Posterior vena cava (tissue), 2 donors: ENCODE measurements around the gene ZDHHC7. TPM values are rescaled to one million over a fixed set of nuclear protein-coding genes. Genes with fewer than 3 reads are reported as not detected.

Experiments
- DNase-seq: peaks from one replicate; pipeline ENCODE4 v3.0.0-alpha.2; 2020; ENCODE audit warnings: low spot score
- intact Hi-C, 2 donors: fragments of 100-400 bp; cut with DNase I; formaldehyde crosslinking; loops; one replicate each; pipeline versions ENCODE4 v1.14.1 to v1.14.2; 2022 to 2023
- total RNA-seq, 2 donors: library from RNA; stranded (reverse); fragmentation: NEBNext Ultra II Directional; extraction: Animal tissue kit (Norgen Biotek cat#: 25700); gene quantifications; one replicate each; pipeline ENCODE4 v1.2.1, GENCODE V29; 2021
- donor health status: DM: yes; HTN: yes; CAD: no.
- donor health status: DM: yes; HTN: yes; CAD: no.

The ZDHHC7 gene
- total RNA-seq, 2 donors from 2014 or later = 34.0 to 38.5 TPM

DNA sequence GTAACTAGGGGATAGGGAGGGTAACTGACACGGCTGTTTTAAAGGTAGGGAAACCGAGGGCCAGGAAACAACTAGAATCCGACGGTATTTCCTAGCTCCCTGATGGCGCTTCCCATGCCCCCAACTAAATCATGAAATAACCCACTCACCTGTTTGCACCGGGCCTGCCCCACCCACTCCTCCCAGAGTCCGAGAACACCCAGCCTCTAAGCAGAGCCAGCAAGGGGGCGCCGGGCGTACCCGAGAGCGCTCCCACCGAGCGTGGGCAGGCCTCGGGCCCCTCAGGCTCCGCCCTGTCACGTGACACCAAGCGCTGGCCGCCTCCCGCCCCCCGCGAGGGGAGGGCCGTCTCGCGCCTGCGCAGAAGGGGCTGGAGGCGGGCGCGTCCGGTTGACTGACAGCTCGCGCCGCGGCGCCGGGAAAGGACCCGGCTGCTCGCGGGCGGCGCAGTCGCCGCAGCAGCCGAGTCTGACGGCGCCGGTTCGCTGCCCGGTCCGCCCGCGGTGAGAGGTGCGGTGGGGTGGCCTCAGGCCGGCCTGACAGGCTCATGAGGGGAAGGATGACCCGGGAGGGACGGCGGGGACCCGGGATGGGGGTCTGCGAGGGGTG lies 16.1 kb upstream of the ZDHHC7 start, which contains the start of gene KIAA0513:
Gene KIAA0513 (plus strand): TSS at position 447 of the 609 bp plus-strand sequence. CDS start 39,277 bp downstream, outside the sequence.
- peak; percentile 98 for DNase-seq

DNA sequence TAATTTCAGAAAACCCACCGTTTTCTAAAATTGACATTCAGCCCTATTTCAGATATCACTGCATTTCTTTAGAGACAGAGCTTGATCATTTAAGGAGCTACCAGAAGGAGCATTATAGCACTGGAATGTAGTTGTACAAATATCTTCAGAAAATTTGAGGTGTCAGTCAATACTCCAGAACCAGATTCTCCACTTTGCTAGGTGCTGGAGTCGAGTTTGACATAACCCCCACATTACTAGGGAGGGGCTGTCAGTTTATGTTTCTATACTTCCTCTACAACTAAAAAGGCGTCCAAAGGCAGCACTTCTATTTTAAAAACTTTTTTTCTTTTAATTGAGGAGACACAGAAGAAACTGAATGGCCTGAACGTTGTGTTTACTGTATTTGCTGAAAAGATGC lies 15.4 kb upstream of the ZDHHC7 start:
- intact Hi-C loops = no loop called here
- no peak for DNase-seq

More for the DNA sequence above, 16.1 kb upstream of the ZDHHC7 start, which contains the start of gene KIAA0513:
- intact Hi-C loops = no loop called here

DNA sequence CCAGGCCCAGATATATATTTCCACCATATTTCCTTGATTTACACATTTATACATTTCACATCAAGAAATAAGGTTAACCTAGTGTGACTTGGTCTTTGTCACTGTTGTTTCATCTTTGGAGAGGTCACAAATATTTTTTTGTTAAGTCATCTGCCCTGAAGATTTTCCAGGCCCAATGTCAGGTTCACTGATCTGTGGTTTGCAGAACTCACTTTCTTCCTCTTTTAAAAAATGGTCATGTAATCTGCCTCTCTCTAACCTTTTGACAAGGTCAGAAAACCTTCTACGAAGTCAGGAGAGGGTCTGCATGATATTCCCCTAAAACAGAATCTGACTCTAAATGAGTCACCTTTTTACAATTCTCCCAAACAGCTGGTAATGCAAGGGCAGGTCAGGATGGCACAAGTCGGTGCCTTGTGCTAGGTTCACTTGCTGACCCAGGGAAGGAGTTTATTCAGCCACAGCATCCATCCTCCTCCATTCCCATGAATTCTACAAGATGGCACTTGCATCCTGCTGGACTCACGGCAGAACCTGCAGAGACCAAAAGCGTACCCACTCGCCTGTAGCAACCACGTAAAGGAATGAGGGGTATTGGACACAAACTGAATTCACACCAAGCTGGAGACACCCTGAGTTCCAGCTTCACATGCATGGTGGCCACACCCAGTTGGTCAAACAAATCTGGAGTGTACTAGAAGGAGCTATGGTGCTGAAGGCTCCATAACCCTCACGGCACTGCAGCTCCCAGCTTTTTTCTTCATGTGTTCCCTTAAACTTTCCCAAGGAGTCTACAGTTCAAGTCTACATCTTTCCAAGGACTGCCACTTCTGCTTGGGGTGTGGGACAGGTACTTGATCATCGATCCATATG lies 14.7 kb upstream of the ZDHHC7 start:
- intact Hi-C loops = no loop called here
- DNase-seq = no peak

DNA sequence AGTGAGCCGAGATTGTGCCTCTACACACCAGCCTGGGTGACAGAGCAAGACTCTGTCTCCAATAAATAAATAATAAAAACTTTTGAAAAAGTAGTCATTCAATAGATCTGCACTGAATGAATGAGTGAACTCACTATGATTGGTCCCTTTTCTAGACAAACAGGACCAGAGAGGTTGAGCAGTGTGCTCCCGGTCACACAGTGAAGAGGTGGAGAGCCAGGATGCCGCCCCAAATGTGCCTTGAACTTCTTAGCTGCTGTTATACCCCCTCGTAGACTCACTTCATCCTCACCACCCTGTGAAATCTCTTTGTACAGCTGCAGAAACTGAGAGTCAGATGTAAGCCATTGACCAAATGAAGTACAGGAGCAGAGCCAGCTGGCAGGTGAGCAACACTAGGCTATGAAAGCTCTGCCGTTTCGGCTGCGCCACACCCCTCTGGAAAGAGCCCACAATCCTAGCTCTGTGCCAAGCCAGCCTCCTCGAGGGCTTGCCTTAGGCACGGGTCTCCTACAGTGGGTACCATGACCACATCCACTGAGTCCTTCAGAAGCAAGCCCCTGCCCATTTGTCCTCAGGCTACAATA lies 8.4 kb upstream of the ZDHHC7 start:
- intact Hi-C loops = no loop called here
- peak; percentile 78 for DNase-seq

DNA sequence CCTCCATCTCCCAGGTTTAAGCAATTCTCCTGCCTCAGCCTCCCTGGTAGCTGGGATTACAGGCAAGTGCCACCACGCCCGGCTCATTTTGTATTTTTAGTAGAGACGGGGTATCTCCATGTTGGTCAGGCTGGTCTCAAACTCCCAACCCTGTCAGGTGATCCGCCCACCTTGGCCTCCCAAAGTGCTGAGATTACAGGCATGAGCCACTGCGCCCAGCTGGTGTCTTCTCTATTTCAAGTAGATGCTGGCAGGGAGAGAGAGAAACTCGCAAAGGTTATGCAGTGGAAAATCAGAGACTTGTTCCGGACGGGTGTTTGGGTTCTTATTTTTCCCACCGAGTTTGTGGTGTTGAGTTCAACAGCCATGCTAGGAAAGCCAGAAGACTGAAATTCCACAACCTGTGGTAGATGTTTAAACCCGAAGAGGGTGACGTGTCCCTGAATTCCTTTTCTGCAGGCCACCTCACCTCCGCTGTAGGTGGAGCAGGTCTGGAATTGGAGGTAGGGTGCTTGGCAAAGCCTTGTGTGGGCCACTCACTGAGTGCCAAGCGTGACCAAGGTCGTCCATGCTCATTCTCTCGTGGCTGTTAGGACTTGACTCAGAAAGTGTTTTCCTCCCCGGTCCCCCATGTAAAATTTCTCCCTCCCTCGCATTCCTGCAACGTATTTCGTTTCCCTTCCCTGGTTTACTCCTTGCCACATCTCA lies 7.3 kb upstream of the ZDHHC7 start:
- intact Hi-C loops = no loop called here
- DNase-seq = peak; percentile 45

DNA sequence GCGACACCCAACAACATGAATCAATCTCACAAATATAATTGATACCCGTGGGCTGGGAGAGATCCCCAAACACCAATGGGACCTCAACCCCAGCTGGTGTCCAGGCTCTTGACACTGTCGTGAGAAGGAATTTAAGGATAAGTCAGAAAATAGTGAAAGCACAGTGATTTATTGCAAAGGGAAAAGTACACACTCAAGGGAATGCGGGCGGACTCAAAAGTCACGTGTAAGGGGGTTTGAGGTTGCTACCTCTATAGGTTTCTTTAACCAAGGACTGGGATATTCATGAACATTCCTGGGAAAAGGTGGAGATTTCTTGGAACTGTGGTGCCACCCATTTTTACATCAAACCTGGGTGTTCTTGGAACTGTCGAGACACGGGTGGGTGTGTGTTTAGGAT lies 6.3 kb upstream of the ZDHHC7 start:
- intact Hi-C loops = no loop called here
- peak; percentile 15 for DNase-seq

DNA sequence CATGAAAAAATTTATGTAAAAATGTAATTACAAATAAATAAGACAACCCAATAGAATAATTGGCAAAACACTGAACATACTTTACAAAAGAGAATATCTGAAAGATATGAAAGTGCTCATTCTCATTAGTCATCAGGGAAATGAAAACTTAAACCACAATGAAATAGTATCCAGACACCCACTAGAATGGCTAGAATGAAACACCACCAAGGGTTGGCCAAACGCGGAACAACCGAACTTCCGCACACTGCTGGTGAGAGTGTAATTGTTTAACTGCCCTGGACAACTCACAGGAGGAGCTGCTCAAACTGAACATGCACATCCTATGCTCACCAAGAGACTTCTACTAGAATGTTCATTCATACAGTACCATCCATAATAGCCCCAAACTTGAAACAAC lies 5.8 kb upstream of the ZDHHC7 start:
- peak; percentile 79 for DNase-seq
- intact Hi-C loops = no loop called here

DNA sequence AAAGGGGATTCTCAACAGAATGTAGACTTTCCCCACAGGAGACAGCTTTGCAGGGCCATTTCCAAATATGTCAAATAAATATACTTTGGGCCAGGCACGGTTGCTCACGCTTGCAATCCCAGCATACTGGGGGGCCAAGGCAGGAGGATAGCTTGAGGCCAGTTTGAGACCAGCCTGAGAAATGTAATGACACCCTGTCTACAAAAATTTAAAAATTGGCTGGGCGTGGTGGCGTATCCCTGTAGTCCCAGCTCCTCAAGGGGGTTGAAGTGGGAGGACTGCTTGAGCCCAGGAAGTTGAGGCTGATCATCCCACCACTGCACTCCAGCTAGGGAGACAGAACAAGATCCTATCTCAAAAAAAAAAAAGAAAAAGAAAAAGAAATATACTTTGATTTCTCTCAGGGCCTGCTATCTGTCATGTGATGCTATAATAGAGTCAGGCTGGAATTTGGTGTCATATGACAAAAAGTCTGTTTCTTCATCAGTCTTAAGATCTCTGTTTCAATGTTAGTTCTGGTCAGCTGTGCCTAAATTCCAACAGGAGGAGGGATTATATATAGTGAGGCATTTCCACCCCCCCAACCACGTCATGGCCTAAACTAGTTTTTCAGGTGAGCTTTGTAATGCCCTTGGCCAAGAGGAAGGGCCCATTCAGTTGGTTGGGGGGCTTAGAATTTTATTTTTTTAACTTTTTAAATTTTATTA lies 4.3 kb upstream of the ZDHHC7 start:
- DNase-seq = no peak
- intact Hi-C loops = no loop called here

DNA sequence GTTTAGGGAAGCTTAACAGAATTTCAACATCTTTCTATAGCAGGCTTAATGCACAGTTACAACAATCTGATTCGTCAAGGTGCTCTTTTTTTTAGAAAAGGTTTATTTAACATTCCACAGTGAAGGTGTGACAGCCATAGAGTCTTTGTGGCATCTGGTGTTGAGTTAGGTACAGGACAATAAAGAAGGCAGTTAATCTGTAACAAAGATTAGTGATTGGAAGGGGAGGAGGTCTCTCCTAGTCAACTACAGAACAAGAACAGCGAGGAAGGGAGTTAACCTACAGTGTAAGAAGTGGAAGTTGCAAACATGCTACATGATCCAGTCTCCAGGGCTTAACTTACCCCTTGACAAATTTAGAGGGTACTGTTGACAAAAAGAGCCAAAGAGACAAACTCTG lies 3.0 kb upstream of the ZDHHC7 start:
- intact Hi-C loops = no loop called here
- no peak for DNase-seq

DNA sequence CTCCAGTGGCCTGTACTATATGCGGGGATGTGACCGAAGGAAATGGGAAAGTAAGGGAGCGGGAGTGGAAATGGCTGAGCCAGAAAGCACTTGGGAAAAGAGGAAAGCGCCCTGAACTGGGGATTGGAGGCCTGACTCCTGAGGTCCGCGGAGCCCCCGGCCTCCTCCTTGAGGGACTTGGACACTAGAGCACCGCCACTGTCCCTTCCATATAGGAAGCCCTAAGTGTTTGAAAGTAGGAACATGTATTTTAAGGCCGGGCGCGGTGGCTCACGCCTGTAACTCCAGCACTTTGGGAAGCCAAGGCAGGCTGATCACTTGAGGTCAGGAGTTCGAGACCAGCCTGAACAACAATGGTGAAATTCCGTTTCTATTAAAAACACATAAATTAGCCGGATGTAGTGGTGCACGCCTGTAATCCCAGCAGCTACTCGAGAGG lies 530 bp upstream of the ZDHHC7 start:
- DNase-seq = no peak
- intact Hi-C loops = no loop called here

DNA sequence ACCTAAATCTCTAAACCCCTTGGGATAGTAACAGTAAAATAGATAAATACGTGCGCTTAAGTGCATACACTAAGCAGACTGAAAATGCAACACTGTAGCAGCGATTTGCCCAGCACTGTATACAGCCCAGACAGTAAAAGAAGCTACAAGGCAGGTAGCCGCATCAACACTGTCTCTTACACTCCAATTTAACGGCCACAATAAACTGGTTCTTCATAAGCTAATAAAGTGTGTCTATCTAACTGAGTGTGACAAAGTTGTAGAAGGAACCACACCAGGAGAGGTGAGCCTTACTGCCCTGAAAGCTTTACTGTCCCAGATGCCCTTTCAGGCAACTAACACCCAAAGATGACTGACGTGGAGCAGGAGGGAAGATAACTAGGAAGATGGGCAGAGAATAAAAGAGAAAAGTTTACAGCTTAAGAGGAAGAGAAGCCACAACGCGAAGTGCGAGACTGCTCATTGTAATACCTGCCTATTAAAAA lies 847 bp downstream of the ZDHHC7 start:
- no peak for DNase-seq
- intact Hi-C loops = no loop called here

DNA sequence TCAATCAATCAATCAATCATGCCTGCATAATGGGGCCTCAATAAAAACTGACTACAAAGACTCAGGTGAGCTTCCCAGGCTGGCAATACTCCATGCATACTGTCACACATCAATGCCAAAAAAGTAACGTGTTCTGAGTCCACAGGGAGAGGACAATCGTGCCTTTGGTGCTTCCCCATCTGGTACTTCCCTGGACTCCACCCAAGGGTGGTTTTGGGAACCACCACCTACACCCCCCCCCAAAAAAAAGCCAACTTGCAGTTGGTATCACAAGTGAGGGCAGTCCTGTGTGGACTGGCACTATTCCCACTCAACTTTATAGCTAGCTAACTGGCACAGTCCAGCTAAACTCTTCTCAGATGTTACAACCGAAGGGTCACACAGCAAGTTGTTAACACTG lies 3.1 kb downstream of the ZDHHC7 start:
- DNase-seq = no peak
- intact Hi-C loops = no loop called here

DNA sequence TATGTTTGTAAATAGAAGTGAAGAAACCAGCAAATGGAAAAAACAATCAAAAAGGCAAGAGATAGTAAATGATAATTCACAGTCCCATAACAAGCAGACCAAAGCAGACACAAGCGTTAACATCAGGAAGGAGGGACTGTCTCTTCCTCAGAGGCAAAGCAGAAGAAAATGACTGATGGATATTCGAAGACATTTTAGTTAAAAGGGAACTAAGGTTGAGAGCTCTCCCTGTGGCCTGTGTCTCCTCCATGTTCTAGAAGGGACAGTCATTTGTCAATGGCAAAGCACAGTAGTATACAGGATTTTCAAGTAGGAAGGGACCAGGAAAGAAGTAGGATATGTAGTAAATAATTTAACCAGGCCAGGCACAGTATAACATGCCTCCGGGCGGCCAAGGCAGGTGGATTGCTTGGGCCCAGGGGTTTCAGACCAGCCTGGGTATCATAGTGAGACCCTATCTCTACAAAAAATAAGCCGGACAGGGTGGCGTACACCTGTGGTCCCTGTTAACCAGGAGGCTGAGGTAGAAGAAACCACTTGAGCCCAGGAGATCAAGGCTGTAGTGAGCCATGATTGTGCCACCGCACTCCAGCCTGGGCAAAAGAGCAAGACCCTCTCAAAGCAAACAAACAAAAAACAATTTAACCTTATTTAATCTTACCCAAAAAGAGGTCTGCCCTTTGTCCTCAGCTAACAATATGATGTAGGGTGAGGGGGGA lies 3.7 kb downstream of the ZDHHC7 start:
- intact Hi-C loops = no loop called here
- DNase-seq = no peak

DNA sequence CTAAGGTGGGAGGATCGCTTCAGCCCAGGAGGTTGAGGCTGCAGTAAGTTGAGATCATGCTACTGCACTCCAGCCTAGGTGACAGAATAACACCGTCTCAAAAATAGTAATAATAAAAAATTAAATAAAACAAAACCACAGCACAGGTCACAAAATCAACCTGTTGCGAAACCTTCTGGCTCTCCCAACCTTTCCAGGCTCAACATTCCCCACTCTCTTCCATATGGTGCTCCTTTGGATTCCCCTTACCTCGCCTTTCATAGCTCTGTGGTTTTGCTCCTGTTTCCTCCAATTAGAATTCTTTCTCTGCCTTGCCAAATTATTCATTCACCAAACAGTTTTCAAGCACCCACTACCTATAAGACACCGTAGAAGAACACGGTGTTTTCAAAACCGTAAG lies 4.7 kb downstream of the ZDHHC7 start:
- intact Hi-C loops = no loop called here

DNA sequence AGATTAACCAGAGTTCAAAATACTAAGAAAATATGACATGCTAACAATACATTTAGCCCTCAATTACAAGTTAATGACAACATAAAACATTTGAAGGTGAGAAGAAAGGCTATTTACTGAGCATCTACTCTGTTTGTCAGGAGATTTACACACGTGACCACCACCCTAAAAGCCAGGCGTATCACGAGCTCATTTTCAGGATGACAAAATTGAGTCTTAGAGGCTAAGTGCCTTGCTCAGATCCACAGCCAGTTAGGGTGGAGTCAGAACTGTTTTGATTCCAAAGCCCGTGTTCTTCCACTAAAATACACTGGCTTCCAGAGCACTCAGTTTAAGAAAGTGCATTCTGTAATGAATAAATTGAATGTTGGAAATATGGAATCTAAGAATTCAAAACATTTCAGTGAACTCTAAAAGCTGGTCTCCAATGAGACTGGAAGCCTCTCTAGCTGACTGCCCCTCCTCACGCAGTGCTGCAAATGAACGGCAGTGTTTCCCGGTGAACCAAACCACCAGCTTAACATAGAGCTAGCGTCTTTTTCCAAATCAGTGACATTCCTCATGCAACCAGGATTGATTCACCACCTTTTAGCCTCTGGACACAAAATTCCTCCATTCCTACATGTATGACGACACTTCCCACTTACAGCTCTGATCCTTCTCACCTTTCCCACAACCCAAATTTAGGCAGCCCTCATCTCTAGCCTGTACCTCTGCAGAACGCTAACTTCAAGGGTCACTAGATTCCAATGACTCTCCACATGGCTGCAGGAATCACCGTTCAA lies 5.9 kb downstream of the ZDHHC7 start:
- no peak for DNase-seq
- intact Hi-C loops = no loop called here

More for the DNA sequence above, 4.7 kb downstream of the ZDHHC7 start:
- DNase-seq = no peak

DNA sequence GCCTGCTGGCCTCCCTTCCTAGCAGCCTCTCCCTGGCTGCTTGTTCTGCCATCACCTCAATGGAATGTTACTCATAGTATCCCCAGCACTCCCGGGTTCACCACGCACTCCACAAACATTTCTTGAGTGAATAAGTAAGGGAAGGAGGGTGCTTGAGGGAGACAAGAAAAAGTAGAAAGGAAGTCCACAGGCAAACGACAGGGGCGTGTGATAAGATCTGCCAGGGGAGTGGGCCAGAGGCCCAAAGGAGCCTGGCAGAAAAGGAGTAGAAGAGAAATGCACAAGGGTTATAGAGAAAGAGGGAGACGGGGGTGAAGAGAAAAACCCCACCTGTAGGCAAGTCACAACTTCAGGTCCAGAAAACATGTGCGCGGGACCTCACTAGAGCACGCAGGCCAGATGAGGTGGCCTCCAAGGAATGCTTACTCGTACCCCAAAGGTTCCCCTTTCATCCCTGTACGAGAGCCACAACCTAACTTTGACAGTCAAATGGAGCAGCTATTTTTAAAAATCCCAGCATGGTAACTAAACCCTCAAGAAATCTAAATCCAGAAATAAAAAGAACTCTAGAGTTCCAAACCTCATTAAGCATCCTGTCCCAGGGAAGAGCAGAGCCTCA lies 6.6 kb downstream of the ZDHHC7 start:
- intact Hi-C loops = no loop called here
- DNase-seq = no peak
